ENCODE results near the gene CPSF7.
A peak's percentile ranks its signal among the peaks of the same experiment; 100 is the strongest.

Gene CPSF7

DNA sequence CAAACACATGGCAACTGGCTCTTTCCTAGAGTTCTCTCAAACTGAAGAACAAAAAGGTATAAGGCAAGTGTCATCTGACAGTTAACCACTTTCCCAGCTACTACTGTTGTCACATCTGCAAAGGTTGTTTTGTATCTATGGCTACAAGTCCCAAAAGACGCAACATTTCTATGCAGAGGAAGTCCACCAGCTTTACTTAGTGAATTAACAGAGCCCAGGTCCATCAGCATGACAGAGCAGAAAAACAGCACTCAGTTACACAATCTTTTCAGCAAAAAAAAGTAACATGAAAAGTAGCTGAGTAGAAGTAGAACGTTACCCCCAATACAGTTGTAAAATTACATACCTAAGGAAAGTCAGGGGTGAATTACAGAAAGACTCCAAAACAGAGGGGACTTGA lies 12.1 kb downstream of the CPSF7 start:
- H3K27ac ChIP-seq: peak overlapping the region; percentile 5; the same call in 1 of the 2 replicates

DNA sequence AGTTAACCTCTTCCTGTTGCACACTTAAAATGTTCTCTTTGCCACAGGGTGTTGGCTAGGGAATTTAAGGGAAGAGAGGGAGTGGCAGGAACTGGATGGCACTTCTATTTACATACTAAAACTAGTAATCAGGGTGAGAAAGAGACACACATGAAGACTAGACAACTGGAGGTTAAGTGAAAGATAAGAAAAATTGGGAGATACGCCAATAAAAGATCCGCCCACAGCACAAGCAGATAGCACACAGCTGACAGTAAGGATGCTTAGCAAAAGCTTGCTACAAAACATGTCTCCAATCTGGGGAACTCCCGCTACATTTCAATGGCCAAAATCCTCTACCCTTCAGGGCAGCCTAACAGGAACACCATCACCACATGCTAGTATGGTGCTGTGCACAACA lies 12.8 kb downstream of the CPSF7 start:
- 0 out of 2 replicates have a peak overlapping the region, but pooled peaks have one; percentile 5 for H3K27ac ChIP-seq
- no peak for TF ChIP-seq ZFX (IDR thresholded peaks at IDR 0.05; ENCODE audit: borderline replicate concordance)
- TF ChIP-seq, protein P1, sequence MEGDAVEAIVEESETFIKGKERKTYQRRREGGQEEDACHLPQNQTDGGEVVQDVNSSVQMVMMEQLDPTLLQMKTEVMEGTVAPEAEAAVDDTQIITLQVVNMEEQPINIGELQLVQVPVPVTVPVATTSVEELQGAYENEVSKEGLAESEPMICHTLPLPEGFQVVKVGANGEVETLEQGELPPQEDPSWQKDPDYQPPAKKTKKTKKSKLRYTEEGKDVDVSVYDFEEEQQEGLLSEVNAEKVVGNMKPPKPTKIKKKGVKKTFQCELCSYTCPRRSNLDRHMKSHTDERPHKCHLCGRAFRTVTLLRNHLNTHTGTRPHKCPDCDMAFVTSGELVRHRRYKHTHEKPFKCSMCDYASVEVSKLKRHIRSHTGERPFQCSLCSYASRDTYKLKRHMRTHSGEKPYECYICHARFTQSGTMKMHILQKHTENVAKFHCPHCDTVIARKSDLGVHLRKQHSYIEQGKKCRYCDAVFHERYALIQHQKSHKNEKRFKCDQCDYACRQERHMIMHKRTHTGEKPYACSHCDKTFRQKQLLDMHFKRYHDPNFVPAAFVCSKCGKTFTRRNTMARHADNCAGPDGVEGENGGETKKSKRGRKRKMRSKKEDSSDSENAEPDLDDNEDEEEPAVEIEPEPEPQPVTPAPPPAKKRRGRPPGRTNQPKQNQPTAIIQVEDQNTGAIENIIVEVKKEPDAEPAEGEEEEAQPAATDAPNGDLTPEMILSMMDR (IDR thresholded peaks at IDR 0.05): no peak

More for the DNA sequence above, 12.1 kb downstream of the CPSF7 start:
- no peak for TF ChIP-seq ZFX (IDR thresholded peaks at IDR 0.05; ENCODE audit: borderline replicate concordance)
- TF ChIP-seq, protein P1 (IDR thresholded peaks at IDR 0.05): no peak

DNA sequence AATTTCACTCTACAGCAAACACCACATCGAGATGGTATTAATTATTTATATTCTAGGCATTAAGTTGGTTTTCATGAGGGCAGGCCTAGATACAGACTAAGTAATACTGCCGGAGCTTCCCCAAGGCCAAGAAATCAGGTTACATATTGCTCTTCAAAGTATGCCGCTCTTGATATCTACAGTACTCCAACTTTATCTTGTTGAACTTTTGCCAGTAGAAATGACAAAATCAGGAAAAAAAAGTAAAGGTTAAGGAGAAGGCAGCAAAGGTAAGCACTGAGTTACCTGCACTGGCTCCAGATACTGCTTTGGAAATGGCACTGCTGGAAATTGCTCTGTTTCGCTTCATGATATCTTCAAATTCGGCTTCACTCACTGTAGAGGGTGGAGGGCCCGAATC lies 14.4 kb downstream of the CPSF7 start:
- TF ChIP-seq ZFX (IDR thresholded peaks at IDR 0.05; ENCODE audit: borderline replicate concordance): no peak
- TF ChIP-seq, protein P1 (IDR thresholded peaks at IDR 0.05): no peak
- H3K27ac ChIP-seq: no peak overlapping the region

DNA sequence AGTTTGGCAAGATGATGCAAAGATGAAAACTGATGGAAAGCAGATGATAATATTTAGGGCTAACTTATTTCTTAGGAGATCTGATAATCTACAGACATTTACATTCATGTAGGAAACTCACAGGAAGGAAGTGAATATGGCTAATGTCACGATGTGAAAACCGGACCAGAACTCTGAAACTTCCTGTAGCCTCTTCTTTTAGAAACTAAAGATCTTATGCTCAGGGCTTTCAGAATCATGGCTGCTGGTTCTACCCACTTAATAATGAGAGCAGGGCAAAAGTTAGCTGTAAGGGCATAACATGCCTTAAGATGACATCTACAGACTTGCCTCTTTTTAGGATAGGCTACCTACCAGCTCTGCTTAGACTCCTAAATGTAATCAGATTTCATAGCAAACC lies 15.2 kb downstream of the CPSF7 start:
- no peak overlapping the region for H3K27ac ChIP-seq
- TF ChIP-seq ZFX (IDR thresholded peaks at IDR 0.05; ENCODE audit: borderline replicate concordance): no peak
- TF ChIP-seq, protein P1 (IDR thresholded peaks at IDR 0.05): no peak

DNA sequence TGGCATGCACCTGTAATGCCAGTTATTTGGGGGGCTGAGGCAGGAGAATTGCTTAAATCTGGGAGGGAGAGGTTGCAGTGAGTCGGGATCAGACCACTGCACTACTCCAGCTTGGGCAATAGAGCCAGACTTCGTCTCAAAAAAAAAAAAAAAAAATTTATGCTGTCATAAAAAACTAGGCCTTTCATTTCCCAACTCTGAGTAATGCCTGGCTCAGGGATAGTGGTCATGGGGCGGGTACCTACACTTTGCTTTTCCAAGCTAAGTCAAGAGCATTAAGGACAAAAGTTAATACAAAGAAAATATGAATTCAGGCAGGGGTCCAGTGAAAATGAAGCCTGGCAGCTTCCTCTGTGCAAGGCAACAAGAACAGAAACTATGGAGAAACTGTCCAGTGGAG lies 16.3 kb downstream of the CPSF7 start:
- TF ChIP-seq, protein P1 (IDR thresholded peaks at IDR 0.05): no peak
- no peak for TF ChIP-seq ZFX (IDR thresholded peaks at IDR 0.05; ENCODE audit: borderline replicate concordance)
- no peak overlapping the region for H3K27ac ChIP-seq

DNA sequence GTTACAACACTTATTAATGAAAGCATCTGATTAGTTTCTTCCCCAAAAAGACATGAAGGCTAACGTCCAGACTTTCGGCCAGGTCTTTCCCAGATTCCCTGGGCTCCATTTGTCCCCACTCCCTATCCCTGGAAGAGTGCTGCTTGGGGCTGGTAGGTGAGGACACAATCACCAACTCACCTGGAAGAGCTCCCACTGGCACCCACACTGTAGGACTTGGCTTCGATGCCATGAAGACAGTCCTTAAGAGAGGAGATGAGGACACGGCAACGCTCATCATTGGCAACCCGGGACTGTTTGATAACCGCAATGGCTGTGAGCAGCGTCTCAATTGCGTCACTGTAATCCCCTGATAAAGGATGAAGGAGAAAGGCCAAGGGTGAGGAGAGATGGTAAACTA lies 18.2 kb downstream of the CPSF7 start:
- H3K27ac ChIP-seq: no peak overlapping the region
- TF ChIP-seq, protein P1 (IDR thresholded peaks at IDR 0.05): no peak
- TF ChIP-seq ZFX (IDR thresholded peaks at IDR 0.05; ENCODE audit: borderline replicate concordance): no peak

DNA sequence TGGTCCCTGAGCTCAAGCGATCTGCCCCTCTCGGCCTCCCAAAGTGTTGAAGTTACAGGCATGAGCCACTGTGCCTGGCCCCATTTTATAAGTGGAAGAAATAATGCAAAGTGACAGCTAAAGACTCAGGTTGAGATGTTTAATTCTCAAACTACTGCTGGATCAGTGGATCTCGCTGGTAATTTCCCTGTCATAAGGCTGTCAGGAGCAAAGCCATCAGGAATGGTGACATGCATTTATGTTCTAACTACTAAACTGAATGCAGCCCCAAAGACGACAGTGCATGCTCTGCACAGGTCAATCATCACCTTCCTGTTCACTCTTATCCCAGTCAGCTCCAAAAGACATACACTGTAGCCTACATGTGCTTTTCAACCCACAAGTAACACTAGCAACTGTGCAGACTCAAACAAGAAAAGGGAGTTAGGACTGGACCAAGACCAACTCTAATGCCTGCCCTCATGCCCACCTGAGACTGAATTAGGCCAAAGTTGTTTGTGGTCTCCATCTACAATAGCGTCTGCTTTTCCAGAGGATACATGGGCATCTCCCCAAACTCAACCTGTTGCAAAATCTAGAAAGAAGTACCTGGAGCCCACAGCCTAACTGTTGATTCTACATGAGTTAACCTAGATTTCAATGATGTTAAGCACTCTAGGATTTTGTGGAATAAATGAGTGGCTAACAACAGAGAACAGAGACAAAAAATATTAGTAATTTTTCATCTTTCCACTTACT lies 22.6 kb downstream of the CPSF7 start:
- no peak overlapping the region for H3K27ac ChIP-seq
- TF ChIP-seq ZFX (IDR thresholded peaks at IDR 0.05; ENCODE audit: borderline replicate concordance): no peak
- TF ChIP-seq, protein P1 (IDR thresholded peaks at IDR 0.05): no peak
